HEK293 (cell line): Measurements from ENCODE around the gene POLQ.

ENCODE experiments used
- CTCF ChIA-PET: fragments of 350-600 bp; formaldehyde crosslinking; extraction: SDS; loops from one replicate; lab custom pipeline; 2021; ENCODE audit warnings: antibody characterized with exemption; lab: Yijun Ruan, JAX
- POLR2A ChIA-PET: fragments of 300-600 bp; formaldehyde crosslinking; extraction: SDS; loops from one replicate; lab custom pipeline; 2020; ENCODE audit warnings: antibody characterized with exemption, inconsistent platforms; lab: Yijun Ruan, JAX
- H3K27ac ChIP-seq: fragments of 200-500 bp; sonication (Bioruptor generic); 2 replicates; pipeline ENCODE4 v1.5.1; 2014; ENCODE audit warnings: low read depth, low read length, control low read depth, inconsistent platforms; ENCODE audit errors: extremely low read depth
- H3K36me3 ChIP-seq, 2 experiments: fragments of 200-500 bp in 1 of 2; sonication (Bioruptor generic) in 1 of 2; 1 replicate in 1 of 2; 2 replicates in 1 of 2; pipeline ENCODE4 v1.5.1; 2014 to 2017; ENCODE audit warnings: inconsistent platforms in 2 of 2, low read length in 2 of 2; ENCODE audit not compliant: control insufficient read depth in 2 of 2, insufficient read depth in 1 of 2
- H3K4me1 ChIP-seq: fragments of 200-500 bp; sonication (Bioruptor generic); 2 replicates; pipeline ENCODE4 v1.5.1; 2014; ENCODE audit warnings: mild to moderate bottlenecking, low read length, inconsistent platforms; ENCODE audit not compliant: control insufficient read depth, insufficient read depth
- H3K4me3 ChIP-seq: 2 replicates; pipeline ENCODE4 v1.5.1; 2011; ENCODE audit warnings: low read depth, mild to moderate bottlenecking, control low read depth, low read length, moderate library complexity
- H3K9me3 ChIP-seq: fragments of 200-500 bp; sonication (Bioruptor generic); 2 replicates; pipeline ENCODE4 v1.5.1; 2014; ENCODE audit warnings: low read depth, low read length, inconsistent platforms; ENCODE audit not compliant: control insufficient read depth, insufficient read depth
- GLIS1 ChIP-seq: fragments of 450-650 bp; formaldehyde crosslinking; IDR thresholded peaks from 2 replicates; pipeline ENCODE4 v1.5.1; 2016; ENCODE audit warnings: missing biosample characterization, missing genetic modification characterization
- IKZF3 ChIP-seq: fragments of 450-650 bp; IDR thresholded peaks from 2 replicates; pipeline ENCODE4 v1.5.0; 2018; ENCODE audit warnings: missing biosample characterization, mild to moderate bottlenecking, missing genetic modification characterization, moderate library complexity
- KLF10 ChIP-seq: fragments of 450-650 bp; IDR thresholded peaks from 2 replicates; pipeline ENCODE4 v1.5.1; 2018; ENCODE audit warnings: missing biosample characterization, mild to moderate bottlenecking, missing genetic modification characterization
- KLF16 ChIP-seq: fragments of 450-650 bp; formaldehyde crosslinking; IDR thresholded peaks from 2 replicates; pipeline ENCODE4 v1.5.1; 2017; ENCODE audit warnings: missing biosample characterization, missing genetic modification characterization
- MYNN ChIP-seq: fragments of 450-650 bp; formaldehyde crosslinking; IDR thresholded peaks from 2 replicates; pipeline ENCODE4 v1.5.1; 2016; ENCODE audit warnings: missing biosample characterization, missing genetic modification characterization, borderline replicate concordance
- PRDM4 ChIP-seq: fragments of 450-650 bp; formaldehyde crosslinking; IDR thresholded peaks from 2 replicates; pipeline ENCODE4 v1.5.1; 2017; ENCODE audit warnings: missing biosample characterization, missing genetic modification characterization
- REPIN1 ChIP-seq: fragments of 450-650 bp; formaldehyde crosslinking; IDR thresholded peaks from 2 replicates; pipeline ENCODE4 v1.5.1; 2017; ENCODE audit warnings: missing biosample characterization, missing genetic modification characterization, low read depth
- ZBTB49 ChIP-seq: fragments of 450-650 bp; formaldehyde crosslinking; IDR thresholded peaks from 2 replicates; pipeline ENCODE4 v1.5.1; 2016; ENCODE audit warnings: missing biosample characterization, missing genetic modification characterization, low read depth
- ZNF133 ChIP-seq: fragments of 450-650 bp; formaldehyde crosslinking; IDR thresholded peaks from 2 replicates; pipeline ENCODE4 v1.5.1; 2016; ENCODE audit warnings: missing biosample characterization, missing genetic modification characterization
- ZNF148 ChIP-seq: fragments of 450-650 bp; formaldehyde crosslinking; IDR thresholded peaks from 2 replicates; pipeline ENCODE4 v1.5.0; 2017; ENCODE audit warnings: missing biosample characterization, missing genetic modification characterization, borderline replicate concordance
- ZNF292 ChIP-seq: fragments of 450-650 bp; formaldehyde crosslinking; IDR thresholded peaks from 2 replicates; pipeline ENCODE4 v1.5.1; 2016; ENCODE audit warnings: low read depth, missing biosample characterization, missing genetic modification characterization, borderline replicate concordance
- ZNF311 ChIP-seq: fragments of 450-650 bp; formaldehyde crosslinking; IDR thresholded peaks from 2 replicates; pipeline ENCODE4 v1.5.1; 2017; ENCODE audit warnings: missing biosample characterization, missing genetic modification characterization, borderline replicate concordance
- ZNF350 ChIP-seq: fragments of 450-650 bp; formaldehyde crosslinking; IDR thresholded peaks from 2 replicates; pipeline ENCODE4 v1.5.0; 2017; ENCODE audit warnings: missing biosample characterization, mild to moderate bottlenecking, missing genetic modification characterization
- ZNF426 ChIP-seq: fragments of 450-650 bp; formaldehyde crosslinking; IDR thresholded peaks from 2 replicates; pipeline ENCODE4 v1.5.1; 2017; ENCODE audit warnings: missing biosample characterization, missing genetic modification characterization, mild to moderate bottlenecking, inconsistent platforms, moderate library complexity
- ZNF529 ChIP-seq: fragments of 450-650 bp; formaldehyde crosslinking; IDR thresholded peaks from 2 replicates; pipeline ENCODE4 v1.5.1; 2017; ENCODE audit warnings: missing genetic modification characterization, missing biosample characterization; ENCODE audit not compliant: insufficient replicate concordance
- ZNF549 ChIP-seq: fragments of 450-650 bp; IDR thresholded peaks from 2 replicates; pipeline ENCODE4 v1.5.1; 2018; ENCODE audit warnings: missing biosample characterization, missing genetic modification characterization, mild to moderate bottlenecking, inconsistent platforms, moderate library complexity
- ZNF596 ChIP-seq: fragments of 450-650 bp; IDR thresholded peaks from 2 replicates; pipeline ENCODE4 v1.5.0; 2018; ENCODE audit warnings: missing biosample characterization, mild to moderate bottlenecking, missing genetic modification characterization, moderate library complexity
- ZNF624 ChIP-seq: fragments of 450-650 bp; formaldehyde crosslinking; IDR thresholded peaks from 2 replicates; pipeline ENCODE4 v1.5.1; 2017; ENCODE audit warnings: missing biosample characterization, missing genetic modification characterization
- ZNF660 ChIP-seq: fragments of 450-650 bp; IDR thresholded peaks from 2 replicates; pipeline ENCODE4 v1.5.1; 2018; ENCODE audit warnings: missing biosample characterization, mild to moderate bottlenecking, missing genetic modification characterization
- ZNF692 ChIP-seq: fragments of 450-650 bp; formaldehyde crosslinking; IDR thresholded peaks from 2 replicates; pipeline ENCODE4 v1.5.1; 2016; ENCODE audit warnings: missing biosample characterization, missing genetic modification characterization
- ZNF707 ChIP-seq: fragments of 450-650 bp; formaldehyde crosslinking; IDR thresholded peaks from 2 replicates; pipeline ENCODE4 v1.5.1; 2016; ENCODE audit warnings: missing biosample characterization, missing genetic modification characterization
- ZNF76 ChIP-seq: fragments of 450-650 bp; formaldehyde crosslinking; IDR thresholded peaks from 2 replicates; pipeline ENCODE4; 2016; ENCODE audit warnings: low read depth, missing biosample characterization, missing genetic modification characterization, borderline replicate concordance
- ZNF776 ChIP-seq: fragments of 450-650 bp; formaldehyde crosslinking; IDR thresholded peaks from 2 replicates; pipeline ENCODE4 v1.5.0; 2017; ENCODE audit warnings: missing biosample characterization, missing genetic modification characterization, borderline replicate concordance
- ZNF785 ChIP-seq: fragments of 450-650 bp; formaldehyde crosslinking; IDR thresholded peaks from 2 replicates; pipeline ENCODE4 v1.5.1; 2016; ENCODE audit warnings: missing biosample characterization, missing genetic modification characterization
- ZNF791 ChIP-seq: fragments of 450-650 bp; formaldehyde crosslinking; IDR thresholded peaks from 2 replicates; pipeline ENCODE4 v1.5.1; 2016; ENCODE audit warnings: missing biosample characterization, missing genetic modification characterization
- ZNF792 ChIP-seq: fragments of 450-650 bp; formaldehyde crosslinking; IDR thresholded peaks from 2 replicates; pipeline ENCODE4 v1.5.1; 2016; ENCODE audit warnings: missing biosample characterization, missing genetic modification characterization
- ZXDB ChIP-seq: fragments of 450-650 bp; formaldehyde crosslinking; IDR thresholded peaks from 2 replicates; pipeline ENCODE4 v1.5.1; 2016; ENCODE audit warnings: missing biosample characterization, missing genetic modification characterization

The POLQ gene

GRCh38 chr3:121542924-121543323, 2.9 kb downstream of the POLQ start (continued):
- TF ChIP-seq ZNF692 (tag by site-specific recombination) (no peak), ZNF792 (no peak), GLIS1 (tag by site-specific recombination) (no peak), ZNF549 (tag by site-specific recombination) (no peak), MYNN (tag by site-specific recombination) (no peak), ZNF292 (tag by site-specific recombination) (no peak), REPIN1 (tag by site-specific recombination) (no peak), ZXDB (tag by site-specific recombination) (no peak), KLF16 (no peak), ZNF791 (no peak), ZBTB49 (tag by site-specific recombination) (no peak), ZNF707 (tag by site-specific recombination) (no peak)

GRCh38 chr3:121531269-121531668, 14.5 kb downstream of the POLQ start:
- Histone ChIP-seq H3K4me1 (no peaks in the 10 kb centered on the region), H3K27ac (no peak overlapping the region)
- TF ChIP-seq ZNF133 (tag by site-specific recombination): no peak
- no peak for TF ChIP-seq ZNF76 (tag by site-specific recombination)
- no peak for TF ChIP-seq ZNF148 (tag by site-specific recombination)
- no peak for TF ChIP-seq ZNF596 (tag by site-specific recombination)
- TF ChIP-seq ZNF660 (tag by site-specific recombination): no peak
- TF ChIP-seq KLF16: no peak
- no peak for TF ChIP-seq ZBTB49 (tag by site-specific recombination)
- TF ChIP-seq ZNF529 (tag by site-specific recombination): no peak
- TF ChIP-seq ZNF791: no peak
- TF ChIP-seq ZNF624 (tag by site-specific recombination): no peak
- no peak for TF ChIP-seq ZNF785 (tag by site-specific recombination)
- no peak for TF ChIP-seq ZNF426 (tag by site-specific recombination)
- no peak for TF ChIP-seq KLF10 (tag by site-specific recombination)
- no peak for TF ChIP-seq PRDM4 (tag by site-specific recombination)
- TF ChIP-seq ZNF776: no peak
- TF ChIP-seq ZNF292 (tag by site-specific recombination): no peak
- TF ChIP-seq ZNF311 (tag by site-specific recombination): no peak
- no peak for TF ChIP-seq IKZF3 (tag by site-specific recombination)
- no peak for TF ChIP-seq ZNF350 (tag by site-specific recombination)
- TF ChIP-seq, all 188 proteins: peak for 0
- H3K36me3 ChIP-seq: peaks cover 35 to 88% of the 10 kb centered on the region in 2 experiments
- no peaks in the 10 kb centered on the region for H3K9me3 ChIP-seq
- H3K4me3 ChIP-seq: no peak overlapping the region
- ChIA-PET CTCF (no interaction called here), POLR2A (interaction anchor here (1.5 kb wide), 1 partner anchor 8 kb away, joined by 4 read pairs; no protein-coding TSS in a partner anchor)
